Activated CD8-positive, alpha-beta T cell treated with anti-CD3 and anti-CD28 coated beads, Interleukin-2, amount 10 ng/mL, durations not matched to agents 7 days and 5 days (primary cell): ENCODE measurements around the gene CLEC16A. TPM values are rescaled to one million over a fixed set of nuclear protein-coding genes. Genes with fewer than 3 reads are reported as not detected.
"Not testable (repeated sequence)": the region's sequence is repeated elsewhere in the genome, so short reads cannot be mapped to it uniquely, and the experiment has no call there.

Experiments used
- ATAC-seq: fragments of 150-1000 bp; cut with Tn5 transposase; one replicate; pipeline ENCODE4 v1.10.0; 2021; ENCODE audit warnings: moderate library complexity
- CTCF ChIA-PET: fragments of 350-600 bp; sonication (Branson Sonifier 250); formaldehyde crosslinking; loops from one replicate; lab custom pipeline; 2021; ENCODE audit warnings: antibody characterized with exemption; lab: Charles Lee
- POLR2A ChIA-PET: fragments of 350-600 bp; sonication (Branson Sonifier 250); formaldehyde crosslinking; loops from one replicate; lab custom pipeline; 2021; ENCODE audit warnings: antibody characterized with exemption; lab: Charles Lee
- DNase-seq: peaks from one replicate; pipeline ENCODE4 v3.0.0-alpha.2; 2020
- H3K27ac Mint-ChIP-seq: one replicate; pipeline ENCODE4 v1.8.0; 2021; ENCODE audit warnings: mild to moderate bottlenecking, mixed read lengths
- H3K27me3 Mint-ChIP-seq: one replicate; pipeline ENCODE4 v1.8.0; 2021; ENCODE audit warnings: low read depth, mixed read lengths
- H3K36me3 Mint-ChIP-seq: one replicate; pipeline ENCODE4 v1.8.0; 2021; ENCODE audit warnings: low read depth, mixed read lengths
- H3K4me1 Mint-ChIP-seq: one replicate; pipeline ENCODE4 v1.8.0; 2021; ENCODE audit warnings: low read depth, mixed read lengths
- H3K4me3 Mint-ChIP-seq: one replicate; pipeline ENCODE4 v1.8.0; 2021; ENCODE audit warnings: mild to moderate bottlenecking, mixed read lengths
- H3K9me3 Mint-ChIP-seq: one replicate; pipeline ENCODE4 v1.8.0; 2022; ENCODE audit warnings: mixed read lengths; ENCODE audit not compliant: insufficient read depth
- total RNA-seq, 2 experiments: library from RNA; stranded (reverse); gene quantifications; one replicate each; pipeline ENCODE4 v1.2.3, GENCODE V29; 2021

CLEC16A gene
- total RNA-seq, 2 experiments from 2014 or later = 32.8 to 38.5 TPM

- no peak overlapping the region for H3K4me3 Mint-ChIP-seq
- no peak overlapping the region for H3K27ac Mint-ChIP-seq
- H3K9me3 Mint-ChIP-seq = no peaks in the 10 kb centered on the region
- ChIA-PET POLR2A (no interaction called here), CTCF (interaction anchor here (0.7 to 1.9 kb wide), 4 partner anchors 10 to 444 kb away, joined by 3 to 5 read pairs (median 4); no protein-coding TSS in a partner anchor)
- ATAC-seq = no peak
- peaks cover 69% of the 10 kb centered on the region for H3K4me1 Mint-ChIP-seq
- no peaks in the 10 kb centered on the region for H3K27me3 Mint-ChIP-seq
- peaks cover 48% of the 10 kb centered on the region for H3K36me3 Mint-ChIP-seq
- DNase-seq = no peak
Measured at GRCh38 chr16:10961231-10961630, 16.9 kb downstream of the CLEC16A start.

- H3K27ac Mint-ChIP-seq = peak overlapping the region; percentile 83
- peak; percentile 70 for ATAC-seq
- DNase-seq = peak; percentile 86
- no peaks in the 10 kb centered on the region for H3K9me3 Mint-ChIP-seq
- POLR2A ChIA-PET = interaction anchor here (0.6 to 7.3 kb wide), 5 partner anchors 61 to 437 kb away, joined by 3 to 79 read pairs (median 7); partner anchors contain the start of gene SOCS1
- CTCF ChIA-PET = interaction anchor here (0.6 to 11.8 kb wide), 66 partner anchors 8 to 789 kb away, joined by 3 to 210 read pairs (median 4); partner anchors contain the start of genes CLEC16A and SOCS1
- peaks cover 69% of the 10 kb centered on the region for H3K4me1 Mint-ChIP-seq
- H3K36me3 Mint-ChIP-seq = peaks cover 53% of the 10 kb centered on the region
- H3K4me3 Mint-ChIP-seq = peak overlapping the region; percentile 42
- H3K27me3 Mint-ChIP-seq = no peaks in the 10 kb centered on the region
Measured at GRCh38 chr16:10964039-10964890, 19.9 kb downstream of the CLEC16A start.

GRCh38 chr16:10964891-10965326, 20.5 kb downstream of the CLEC16A start:
- no peak overlapping the region for H3K4me3 Mint-ChIP-seq
- peak overlapping the region; percentile 63 for H3K27ac Mint-ChIP-seq
- ATAC-seq = peak; percentile 64
- H3K4me1 Mint-ChIP-seq = peaks cover 74% of the 10 kb centered on the region
- H3K9me3 Mint-ChIP-seq = no peaks in the 10 kb centered on the region
- ChIA-PET POLR2A (interaction anchor here (0.7 to 7.3 kb wide), 6 partner anchors 60 to 291 kb away, joined by 3 to 79 read pairs (median 7); partner anchors contain the start of gene SOCS1), CTCF (interaction anchor here (0.7 to 11.8 kb wide), 39 partner anchors 8 to 751 kb away, joined by 3 to 210 read pairs (median 7); partner anchors contain the start of genes CLEC16A and SOCS1)
- H3K27me3 Mint-ChIP-seq = no peaks in the 10 kb centered on the region
- DNase-seq = peak; percentile 56
- peaks cover 53% of the 10 kb centered on the region for H3K36me3 Mint-ChIP-seq

DNA sequence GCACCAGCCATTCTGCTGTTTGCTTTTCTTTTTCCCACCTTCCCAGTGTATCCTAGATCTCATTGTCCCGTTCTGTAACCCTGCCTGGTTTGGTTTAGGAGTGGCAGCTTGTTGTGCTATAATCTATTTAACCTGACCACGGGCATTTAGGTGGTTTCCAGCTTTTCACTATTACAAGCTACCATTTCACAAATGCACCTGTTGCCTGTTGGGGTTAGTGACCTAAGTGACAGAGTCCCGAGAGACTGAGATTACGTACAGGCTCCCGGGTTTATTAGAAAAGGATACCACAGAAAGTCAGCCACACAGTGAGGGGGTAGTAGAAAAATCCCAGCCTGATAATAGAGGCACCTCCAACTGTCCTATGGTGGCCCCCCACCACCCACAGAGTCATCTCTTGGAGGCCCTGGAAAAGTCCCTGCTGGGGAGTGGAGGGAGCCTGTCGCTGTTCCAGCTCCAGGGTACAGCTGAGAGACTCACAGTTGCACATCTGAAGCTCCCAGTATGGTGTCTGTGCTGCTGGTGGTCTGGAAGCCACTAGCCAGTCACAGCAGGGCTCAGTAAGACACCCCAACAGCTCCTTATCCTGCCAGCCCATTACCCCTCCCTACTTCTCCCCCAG, 21.2 kb downstream of the CLEC16A start:
- H3K4me3 Mint-ChIP-seq = no peak overlapping the region
- ChIA-PET CTCF (interaction anchor here (0.8 to 11.8 kb wide), 25 partner anchors 9 to 677 kb away, joined by 3 to 210 read pairs (median 7); partner anchors contain the start of gene SOCS1), POLR2A (interaction anchor here (0.6 to 7.3 kb wide), 8 partner anchors 28 to 291 kb away, joined by 3 to 79 read pairs (median 5); partner anchors contain the start of gene SOCS1)
- H3K4me1 Mint-ChIP-seq = peaks cover 78% of the 10 kb centered on the region
- H3K27me3 Mint-ChIP-seq = no peaks in the 10 kb centered on the region
- peaks cover 50% of the 10 kb centered on the region for H3K36me3 Mint-ChIP-seq
- no peaks in the 10 kb centered on the region for H3K9me3 Mint-ChIP-seq
- H3K27ac Mint-ChIP-seq = peak overlapping the region; percentile 7
- ATAC-seq (no peak), DNase-seq (no peak)

DNA sequence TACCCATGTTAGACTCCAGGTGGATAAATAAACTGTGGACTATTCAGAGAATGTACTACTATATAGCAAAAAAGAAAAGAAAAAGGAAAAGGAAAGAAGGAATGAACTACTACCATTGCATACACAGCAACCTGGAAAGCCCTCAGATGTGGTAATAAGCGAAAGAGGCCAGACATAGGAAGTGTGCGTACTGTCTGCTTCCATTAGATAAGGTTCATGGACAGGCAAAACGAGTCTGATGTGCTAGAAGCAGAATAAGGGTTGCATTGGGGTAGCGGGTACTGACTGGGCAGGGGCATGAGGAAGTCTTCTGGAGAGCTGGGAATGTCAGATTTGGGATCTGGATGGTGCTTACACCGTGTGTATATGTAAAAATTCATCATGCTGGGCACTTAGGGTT, 21.8 kb downstream of the CLEC16A start:
- no peaks in the 10 kb centered on the region for H3K9me3 Mint-ChIP-seq
- DNase-seq = no peak
- peaks cover 53% of the 10 kb centered on the region for H3K36me3 Mint-ChIP-seq
- ChIA-PET POLR2A (interaction anchor here (0.6 to 7.3 kb wide), 5 partner anchors 28 to 290 kb away, joined by 3 to 79 read pairs (median 7); partner anchors contain the start of gene SOCS1), CTCF (interaction anchor here (1.0 to 11.8 kb wide), 8 partner anchors 9 to 509 kb away, joined by 3 to 210 read pairs (median 25); partner anchors contain the start of gene SOCS1)
- no peaks in the 10 kb centered on the region for H3K27me3 Mint-ChIP-seq
- peak overlapping the region; percentile 7 for H3K27ac Mint-ChIP-seq
- H3K4me1 Mint-ChIP-seq = peaks cover 79% of the 10 kb centered on the region
- ATAC-seq = no peak
- H3K4me3 Mint-ChIP-seq = no peak overlapping the region

DNA sequence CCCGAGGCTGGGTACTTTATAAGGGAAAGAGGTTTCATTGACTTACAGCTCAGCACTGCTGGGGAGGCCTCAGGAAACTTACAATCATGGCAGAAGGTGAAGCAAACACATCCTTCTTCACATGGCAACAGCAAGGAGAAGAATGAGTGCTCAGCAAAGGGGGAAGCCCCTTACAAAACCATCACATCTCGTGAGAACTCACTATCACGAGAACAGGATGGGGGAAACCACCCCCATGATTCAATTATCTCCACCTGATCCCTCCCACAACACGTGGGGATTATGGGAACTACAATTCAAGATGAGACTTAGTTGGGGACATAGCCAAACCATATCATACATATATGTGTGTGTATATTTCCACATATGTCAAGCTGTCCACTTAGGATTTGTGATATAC, 22.2 kb downstream of the CLEC16A start:
- Mint-ChIP-seq H3K27ac (peak overlapping the region; percentile 7), H3K4me1 (peaks cover 83% of the 10 kb centered on the region), H3K36me3 (peaks cover 57% of the 10 kb centered on the region)
- H3K9me3 Mint-ChIP-seq, DNase-seq, H3K4me3 Mint-ChIP-seq, H3K27me3 Mint-ChIP-seq, ATAC-seq: not testable (repeated sequence)
- POLR2A ChIA-PET = interaction anchor here (1.2 to 7.3 kb wide), 4 partner anchors 27 to 290 kb away, joined by 3 to 79 read pairs (median 11); partner anchors contain the start of gene SOCS1
- CTCF ChIA-PET = interaction anchor here (1.0 to 11.8 kb wide), 7 partner anchors 15 to 508 kb away, joined by 3 to 210 read pairs (median 38); partner anchors contain the start of gene SOCS1

GRCh38 chr16:10967986-10968385, 23.6 kb downstream of the CLEC16A start:
- Mint-ChIP-seq H3K27me3 (no peaks in the 10 kb centered on the region), H3K4me1 (peaks cover 88% of the 10 kb centered on the region), H3K27ac (no peak overlapping the region), H3K36me3 (peaks cover 54% of the 10 kb centered on the region), H3K4me3 (no peak overlapping the region), H3K9me3 (no peaks in the 10 kb centered on the region)
- DNase-seq (no peak), ATAC-seq (no peak)
- POLR2A ChIA-PET = interaction anchor here (7.3 kb wide), 1 partner anchor 288 kb away, joined by 79 read pairs; the partner anchor contains the start of gene SOCS1
- CTCF ChIA-PET = interaction anchor here (0.7 to 11.8 kb wide), 11 partner anchors 14 to 564 kb away, joined by 3 to 210 read pairs (median 5); partner anchors contain the start of gene SOCS1

- CTCF ChIA-PET = interaction anchor here (0.8 to 11.8 kb wide), 10 partner anchors 14 to 563 kb away, joined by 3 to 210 read pairs (median 5); partner anchors contain the start of gene SOCS1
- H3K27me3 Mint-ChIP-seq = no peaks in the 10 kb centered on the region
- peak overlapping the region; percentile 48 for H3K27ac Mint-ChIP-seq
- ATAC-seq = no peak
- POLR2A ChIA-PET = interaction anchor here (7.3 kb wide), 1 partner anchor 288 kb away, joined by 79 read pairs; the partner anchor contains the start of gene SOCS1
- H3K4me3 Mint-ChIP-seq = no peak overlapping the region
- H3K9me3 Mint-ChIP-seq = no peaks in the 10 kb centered on the region
- H3K4me1 Mint-ChIP-seq = peaks cover 88% of the 10 kb centered on the region
- DNase-seq = no peak
- H3K36me3 Mint-ChIP-seq = peaks cover 54% of the 10 kb centered on the region
Measured at GRCh38 chr16:10968498-10968897, 24.1 kb downstream of the CLEC16A start.

DNA sequence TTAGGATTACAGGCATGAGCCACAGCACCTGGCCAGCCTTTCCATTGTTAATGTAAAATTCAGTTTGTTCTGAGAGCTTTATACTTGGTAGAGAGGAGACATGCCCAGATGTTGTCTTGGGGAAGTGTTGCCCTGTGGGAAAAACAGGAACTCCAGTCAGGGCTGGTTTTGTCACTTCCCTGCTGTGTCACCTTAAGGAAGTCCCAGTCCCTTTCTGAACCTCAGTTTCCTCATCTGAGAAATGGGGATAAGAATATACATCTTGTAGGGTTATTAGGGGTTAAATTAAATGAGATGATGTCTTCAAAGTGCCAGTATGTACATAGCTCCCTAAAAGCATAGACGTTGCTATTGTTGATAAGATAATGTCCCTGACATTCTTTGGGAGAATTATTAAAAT, 25.3 kb downstream of the CLEC16A start:
- no peak overlapping the region for H3K4me3 Mint-ChIP-seq
- DNase-seq = no peak
- no peak overlapping the region for H3K27ac Mint-ChIP-seq
- ChIA-PET CTCF (interaction anchor here (1.0 to 11.8 kb wide), 6 partner anchors 11 to 436 kb away, joined by 3 to 210 read pairs (median 6); partner anchors contain the start of gene SOCS1), POLR2A (interaction anchor here (0.6 to 7.3 kb wide), 2 partner anchors 131 to 287 kb away, joined by 3 to 79 read pairs; partner anchors contain the start of gene SOCS1)
- H3K27me3 Mint-ChIP-seq = no peaks in the 10 kb centered on the region
- peaks cover 48% of the 10 kb centered on the region for H3K36me3 Mint-ChIP-seq
- no peaks in the 10 kb centered on the region for H3K9me3 Mint-ChIP-seq
- H3K4me1 Mint-ChIP-seq = peaks cover 86% of the 10 kb centered on the region
- ATAC-seq = no peak

GRCh38 chr16:10970065-10970464, 25.7 kb downstream of the CLEC16A start:
- H3K4me1 Mint-ChIP-seq = peaks cover 86% of the 10 kb centered on the region
- no peak overlapping the region for H3K4me3 Mint-ChIP-seq
- no peaks in the 10 kb centered on the region for H3K9me3 Mint-ChIP-seq

More at GRCh38 chr16:10970065-10970464, 25.7 kb downstream of the CLEC16A start:
- peak overlapping the region; percentile 27 for H3K27ac Mint-ChIP-seq
- H3K27me3 Mint-ChIP-seq = no peaks in the 10 kb centered on the region
- POLR2A ChIA-PET = interaction anchor here (0.6 to 7.3 kb wide), 3 partner anchors 131 to 286 kb away, joined by 3 to 79 read pairs (median 3); partner anchors contain the start of gene SOCS1
- DNase-seq = no peak
- ATAC-seq = no peak
- peaks cover 50% of the 10 kb centered on the region for H3K36me3 Mint-ChIP-seq
- CTCF ChIA-PET = interaction anchor here (1.7 to 11.8 kb wide), 5 partner anchors 16 to 436 kb away, joined by 5 to 210 read pairs (median 17); partner anchors contain the start of gene SOCS1
